OCI-LY7 (cell line): Measurements from ENCODE around the gene CDH23. TPM values are rescaled to one million over a fixed set of nuclear protein-coding genes. Genes with fewer than 3 reads are reported as not detected.

Experiments used
- BruUV-seq: library from RNA; stranded (reverse); fragments of 400-500 nt; replicated peaks from 2 replicates; lab custom pipeline; 2021; lab: Mats Ljungman, UMichigan
- CTCF ChIA-PET: fragments of 300-600 bp; sonication (Branson Sonifier 250); formaldehyde crosslinking; loops from one replicate; lab custom pipeline; 2022; ENCODE audit warnings: antibody characterized with exemption; ENCODE audit not compliant: unreplicated experiment; lab: Charles Lee
- POLR2A ChIA-PET: fragments of 300-600 bp; sonication (Branson Sonifier 250); formaldehyde crosslinking; loops from one replicate; lab custom pipeline; 2022; ENCODE audit warnings: antibody characterized with exemption; lab: Charles Lee
- DNase-seq: peaks from one replicate; pipeline ENCODE4 v3.0.0-alpha.2; 2015; ENCODE audit warnings: low spot score
- H2AFZ ChIP-seq: fragments of 200-600 bp; sonication (generic), shearing (Covaris generic); 2 replicates; pipeline ENCODE4 v1.6.1; 2014; ENCODE audit warnings: mild to moderate bottlenecking, antibody characterized with exemption, low read length, moderate library complexity
- H3K27ac ChIP-seq: fragments of 200-600 bp; sonication (generic); 2 replicates; pipeline ENCODE4 v1.5.1; 2014; ENCODE audit warnings: mixed run types, low read depth, mild to moderate bottlenecking, moderate library complexity, low read length, inconsistent platforms; ENCODE audit not compliant: poor library complexity, severe bottlenecking
- H3K36me3 ChIP-seq: fragments of 200-600 bp; sonication (generic); 2 replicates; pipeline ENCODE4 v1.6.1; 2014; ENCODE audit warnings: mild to moderate bottlenecking, antibody characterized with exemption, low read length, moderate library complexity, mixed read lengths; ENCODE audit not compliant: insufficient read depth
- H3K4me1 ChIP-seq: fragments of 200-600 bp; sonication (generic); 2 replicates; pipeline ENCODE4 v1.5.1; 2014; ENCODE audit warnings: mild to moderate bottlenecking, low read length; ENCODE audit not compliant: insufficient read depth, poor library complexity, severe bottlenecking
- H3K4me2 ChIP-seq: fragments of 200-600 bp; sonication (generic); 2 replicates; pipeline ENCODE4 v1.6.1; 2014; ENCODE audit warnings: mild to moderate bottlenecking, low read length
- H3K4me3 ChIP-seq: fragments of 200-600 bp; sonication (generic); 2 replicates; pipeline ENCODE4 v1.5.1; 2014; ENCODE audit warnings: mild to moderate bottlenecking, low read depth, low read length; ENCODE audit not compliant: poor library complexity, severe bottlenecking
- H3K79me2 ChIP-seq: fragments of 200-600 bp; sonication (generic); 2 replicates; pipeline ENCODE4 v1.6.1; 2016; ENCODE audit warnings: low read depth, mild to moderate bottlenecking, low read length, moderate library complexity, mixed read lengths; ENCODE audit not compliant: insufficient read depth
- H3K9me2 ChIP-seq: fragments of 200-600 bp; sonication (generic); 2 replicates; pipeline ENCODE4 v1.6.1; 2016; ENCODE audit warnings: mild to moderate bottlenecking, low read length, mixed read lengths; ENCODE audit not compliant: insufficient read depth
- H3K9me3 ChIP-seq: fragments of 200-600 bp; sonication (generic); 2 replicates; pipeline ENCODE4 v1.6.1; 2014; ENCODE audit warnings: mild to moderate bottlenecking, mixed run types, low read length, mixed read lengths
- H4K20me1 ChIP-seq: fragments of 200-600 bp; sonication (generic); 2 replicates; pipeline ENCODE4 v1.6.1; 2014; ENCODE audit warnings: mild to moderate bottlenecking, antibody characterized with exemption, low read length, moderate library complexity, mixed read lengths; ENCODE audit not compliant: insufficient read depth
- CTCF ChIP-seq: fragments of 200-600 bp; sonication (generic); conservative IDR thresholded peaks from 2 replicates; pipeline ENCODE4 v1.5.1; 2014; ENCODE audit warnings: mild to moderate bottlenecking, antibody characterized with exemption, low read length, moderate library complexity, mixed read lengths
- EZH2phosphoT487 ChIP-seq: fragments of 200-600 bp; sonication (generic); IDR thresholded peaks from 2 replicates; pipeline ENCODE4 v1.6.1; 2018; ENCODE audit warnings: low read depth, borderline replicate concordance, mild to moderate bottlenecking, mixed run types, antibody characterized with exemption, low read length, moderate library complexity, mixed read lengths
- intact Hi-C: fragments of 100-400 bp; cut with micrococcal nuclease; formaldehyde crosslinking; loops from one replicate; pipeline ENCODE4 v1.10.0; 2022; ENCODE audit not compliant: unreplicated experiment
- total RNA-seq, 2 experiments: library from RNA; depleted of rRNA in 1 of 2; stranded (reverse); fragments of >200 nt in 1 of 2; shearing (Covaris generic) in 1 of 2; gene quantifications; 2 replicates each; pipeline ENCODE4 v1.2.3, GENCODE V29; 2014 to 2022

Gene CDH23
- total RNA-seq, 2 experiments from 2014 or later, result 0.92 to 9.9 TPM

- Histone ChIP-seq H4K20me1 (no peaks in the 10 kb centered on the region), H3K9me2 (no peaks in the 10 kb centered on the region), H3K4me2 (no peak overlapping the region), H3K27ac (no peak overlapping the region), H3K4me1 (no peaks in the 10 kb centered on the region), H3K36me3 (no peaks in the 10 kb centered on the region), H3K79me2 (no peaks in the 10 kb centered on the region), H2AFZ (no peak overlapping the region), H3K9me3 (no peaks in the 10 kb centered on the region), H3K4me3 (no peak overlapping the region)
- CTCF ChIA-PET, result no interaction called here
- no peak for DNase-seq
- POLR2A ChIA-PET, result no interaction called here
- no TSS peak for BruUV-seq
- intact Hi-C loops, result no loop called here
- TF ChIP-seq CTCF, result no peak
- no peak for TF ChIP-seq EZH2phosphoT487
Observed at GRCh38 chr10:71537125-71537524, 140.4 kb downstream of the CDH23 start.

GRCh38 chr10:71537681-71538080 lies 141.0 kb downstream of the CDH23 start:
- no peak for TF ChIP-seq CTCF
- TF ChIP-seq EZH2phosphoT487, result no peak
- Histone ChIP-seq H3K36me3 (no peaks in the 10 kb centered on the region), H3K4me1 (no peaks in the 10 kb centered on the region), H4K20me1 (no peaks in the 10 kb centered on the region), H3K9me2 (no peaks in the 10 kb centered on the region), H3K79me2 (no peaks in the 10 kb centered on the region), H3K4me2 (no peak overlapping the region), H2AFZ (no peak overlapping the region), H3K4me3 (no peak overlapping the region), H3K27ac (no peak overlapping the region), H3K9me3 (no peaks in the 10 kb centered on the region)
- no peak for DNase-seq
- BruUV-seq, result no TSS peak
- ChIA-PET POLR2A (no interaction called here), CTCF (no interaction called here)
- intact Hi-C loops, result no loop called here

GRCh38 chr10:71538608-71539260 lies 142.0 kb downstream of the CDH23 start:
- DNase-seq, result no peak
- POLR2A ChIA-PET, result no interaction called here
- H2AFZ ChIP-seq, result no peak overlapping the region

More at GRCh38 chr10:71538608-71539260, 142.0 kb downstream of the CDH23 start:
- Histone ChIP-seq H3K4me2 (no peak overlapping the region), H3K4me3 (no peak overlapping the region), H3K9me2 (no peaks in the 10 kb centered on the region), H3K4me1 (peaks cover 5% of the 10 kb centered on the region), H3K79me2 (no peaks in the 10 kb centered on the region), H3K27ac (no peak overlapping the region), H3K36me3 (no peaks in the 10 kb centered on the region), H3K9me3 (no peaks in the 10 kb centered on the region), H4K20me1 (no peaks in the 10 kb centered on the region)
- no TSS peak for BruUV-seq
- no peak for TF ChIP-seq CTCF
- no peak for TF ChIP-seq EZH2phosphoT487
- intact Hi-C loops, result no loop called here
- CTCF ChIA-PET, result interaction anchor here (0.7 kb wide), 1 partner anchor 226 kb away, joined by 6 read pairs; no protein-coding TSS in a partner anchor
